Central memory CD8-positive, alpha-beta T cell (primary cell): ENCODE data around the gene TMEM8B.
A peak's percentile ranks its signal among the peaks of the same experiment; 100 is the strongest.

ENCODE experiments used
- ATAC-seq: fragments of 150-1000 bp; cut with Tn5 transposase; replicated peaks from 2 replicates; pipeline ENCODE4 v1.10.0; 2022; ENCODE audit warnings: mild to moderate bottlenecking, moderate FRiP score, moderate number of reproducible peaks; ENCODE audit not compliant: poor library complexity, severe bottlenecking; ENCODE audit errors: extremely low read depth
- DNase-seq, 2 donors: peaks; one replicate each; pipeline ENCODE4 v3.0.0; 2021; ENCODE audit warnings: low spot score in 2 of 2
- H3K27ac Mint-ChIP-seq: one replicate; pipeline ENCODE4 v1.8.0; 2022; ENCODE audit warnings: low read depth, mild to moderate bottlenecking, moderate library complexity, mixed read lengths
- H3K27me3 Mint-ChIP-seq: one replicate; pipeline ENCODE4 v1.8.0; 2022; ENCODE audit warnings: mixed read lengths
- H3K36me3 Mint-ChIP-seq: one replicate; pipeline ENCODE4 v1.8.0; 2022; ENCODE audit warnings: mild to moderate bottlenecking, moderate library complexity, mixed read lengths; ENCODE audit not compliant: insufficient read depth
- H3K4me1 Mint-ChIP-seq: one replicate; pipeline ENCODE4 v1.8.0; 2022; ENCODE audit warnings: mixed read lengths
- H3K4me3 Mint-ChIP-seq: one replicate; pipeline ENCODE4 v1.8.0; 2022; ENCODE audit warnings: mild to moderate bottlenecking, moderate library complexity, mixed read lengths
- H3K9me3 Mint-ChIP-seq: one replicate; pipeline ENCODE4 v1.8.0; 2022; ENCODE audit warnings: mixed read lengths

TMEM8B gene

GRCh38 chr9:35797311-35798109 lies 31.5 kb upstream of the TMEM8B start:
- Mint-ChIP-seq H3K4me3 (no peak overlapping the region), H3K36me3 (peaks cover 7% of the 10 kb centered on the region), H3K9me3 (no peaks in the 10 kb centered on the region), H3K4me1 (peaks cover 13% of the 10 kb centered on the region), H3K27me3 (no peaks in the 10 kb centered on the region), H3K27ac (no peak overlapping the region)
- DNase-seq (no peak), ATAC-seq (no peak)

- no peak overlapping the region for H3K4me3 Mint-ChIP-seq
- no peaks in the 10 kb centered on the region for H3K27me3 Mint-ChIP-seq
- peaks cover 4% of the 10 kb centered on the region for H3K36me3 Mint-ChIP-seq
- no peaks in the 10 kb centered on the region for H3K9me3 Mint-ChIP-seq
- H3K4me1 Mint-ChIP-seq = peaks cover 5% of the 10 kb centered on the region
- ATAC-seq (no peak), DNase-seq (no peak)
- H3K27ac Mint-ChIP-seq = no peak overlapping the region
These were observed 30.2 kb upstream of the TMEM8B start for GRCh38 chr9:35798658-35799374.

GRCh38 chr9:35800530-35800929 lies 28.5 kb upstream of the TMEM8B start:
- H3K27me3 Mint-ChIP-seq = no peaks in the 10 kb centered on the region
- H3K4me3 Mint-ChIP-seq = no peak overlapping the region

GRCh38 chr9:35801328-35802128 lies 27.5 kb upstream of the TMEM8B start:
- ATAC-seq = no peak
- H3K9me3 Mint-ChIP-seq = no peaks in the 10 kb centered on the region
- no peak overlapping the region for H3K27ac Mint-ChIP-seq
- no peaks in the 10 kb centered on the region for H3K27me3 Mint-ChIP-seq
- no peak overlapping the region for H3K4me3 Mint-ChIP-seq
- peaks cover 7% of the 10 kb centered on the region for H3K36me3 Mint-ChIP-seq
- no peaks in the 10 kb centered on the region for H3K4me1 Mint-ChIP-seq
- no peak for DNase-seq

More at GRCh38 chr9:35800530-35800929, 28.5 kb upstream of the TMEM8B start:
- no peak overlapping the region for H3K27ac Mint-ChIP-seq
- no peaks in the 10 kb centered on the region for H3K9me3 Mint-ChIP-seq
- no peak for ATAC-seq
- H3K36me3 Mint-ChIP-seq = peaks cover 4% of the 10 kb centered on the region
- H3K4me1 Mint-ChIP-seq = no peaks in the 10 kb centered on the region
- no peak for DNase-seq

- ATAC-seq = no peak
- peaks cover 2% of the 10 kb centered on the region for H3K4me1 Mint-ChIP-seq
- H3K4me3 Mint-ChIP-seq = no peak overlapping the region
- no peaks in the 10 kb centered on the region for H3K27me3 Mint-ChIP-seq
- no peaks in the 10 kb centered on the region for H3K9me3 Mint-ChIP-seq
- no peak for DNase-seq
- no peak overlapping the region for H3K27ac Mint-ChIP-seq
- peaks cover 5% of the 10 kb centered on the region for H3K36me3 Mint-ChIP-seq
These were observed 22.9 kb upstream of the TMEM8B start for GRCh38 chr9:35806101-35806500.

GRCh38 chr9:35808433-35808832 lies 20.6 kb upstream of the TMEM8B start:
- no peak for ATAC-seq

GRCh38 chr9:35810122-35810521 lies 18.9 kb upstream of the TMEM8B start:
- DNase-seq (no peak), ATAC-seq (no peak)
- no peaks in the 10 kb centered on the region for H3K9me3 Mint-ChIP-seq
- H3K27me3 Mint-ChIP-seq = no peaks in the 10 kb centered on the region
- H3K36me3 Mint-ChIP-seq = peaks cover 24% of the 10 kb centered on the region
- H3K27ac Mint-ChIP-seq = no peak overlapping the region
- peaks cover 31% of the 10 kb centered on the region for H3K4me1 Mint-ChIP-seq
- no peak overlapping the region for H3K4me3 Mint-ChIP-seq

More at GRCh38 chr9:35808433-35808832, 20.6 kb upstream of the TMEM8B start:
- peaks cover 17% of the 10 kb centered on the region for H3K36me3 Mint-ChIP-seq
- no peaks in the 10 kb centered on the region for H3K27me3 Mint-ChIP-seq
- no peaks in the 10 kb centered on the region for H3K9me3 Mint-ChIP-seq
- H3K27ac Mint-ChIP-seq = no peak overlapping the region
- H3K4me1 Mint-ChIP-seq = peaks cover 22% of the 10 kb centered on the region
- no peak for DNase-seq
- no peak overlapping the region for H3K4me3 Mint-ChIP-seq

GRCh38 chr9:35811381-35812024 lies 17.5 kb upstream of the TMEM8B start:
- H3K4me3 Mint-ChIP-seq = peak overlapping the region; percentile 83
- ATAC-seq (no peak), DNase-seq (no peak)
- H3K9me3 Mint-ChIP-seq = no peaks in the 10 kb centered on the region
- H3K27ac Mint-ChIP-seq = peak overlapping the region; percentile 89
- no peaks in the 10 kb centered on the region for H3K27me3 Mint-ChIP-seq
- peaks cover 38% of the 10 kb centered on the region for H3K4me1 Mint-ChIP-seq
- peaks cover 26% of the 10 kb centered on the region for H3K36me3 Mint-ChIP-seq

GRCh38 chr9:35812025-35812602 lies 16.9 kb upstream of the TMEM8B start, which contains the start of gene SPAG8:
Gene SPAG8 (minus strand): TSS chr9:35812262. CDS start chr9:35812147, 115 bp downstream.
- DNase-seq = peak; percentile 86 to 96
- Mint-ChIP-seq H3K4me1 (peaks cover 38% of the 10 kb centered on the region), H3K9me3 (no peaks in the 10 kb centered on the region), H3K27me3 (no peaks in the 10 kb centered on the region), H3K4me3 (peak within 1 kb of the TSS; percentile 83), H3K36me3 (peaks cover 26% of the 10 kb centered on the region), H3K27ac (peak within 1 kb of the TSS; percentile 89)
- peak; percentile 61 for ATAC-seq

GRCh38 chr9:35813434-35814105 lies 15.5 kb upstream of the TMEM8B start:
- DNase-seq (no peak), ATAC-seq (no peak)
- H3K4me3 Mint-ChIP-seq = peak overlapping the region; percentile 91
- no peaks in the 10 kb centered on the region for H3K9me3 Mint-ChIP-seq
- H3K27me3 Mint-ChIP-seq = no peaks in the 10 kb centered on the region
- H3K27ac Mint-ChIP-seq = no peak overlapping the region
- H3K4me1 Mint-ChIP-seq = peaks cover 38% of the 10 kb centered on the region
- H3K36me3 Mint-ChIP-seq = peaks cover 27% of the 10 kb centered on the region

GRCh38 chr9:35814106-35814840 lies 14.8 kb upstream of the TMEM8B start:
- peaks cover 38% of the 10 kb centered on the region for H3K4me1 Mint-ChIP-seq
- no peaks in the 10 kb centered on the region for H3K27me3 Mint-ChIP-seq
- no peaks in the 10 kb centered on the region for H3K9me3 Mint-ChIP-seq
- peak overlapping the region; percentile 91 for H3K4me3 Mint-ChIP-seq
- peak overlapping the region; percentile 83 for H3K27ac Mint-ChIP-seq
- DNase-seq (no peak), ATAC-seq (no peak)
- H3K36me3 Mint-ChIP-seq = peaks cover 27% of the 10 kb centered on the region
